GM21360 (cell line): ENCODE results near the gene NHSL1.
A peak's percentile ranks its signal among the peaks of the same experiment; 100 is the strongest.

Experiments
- ATAC-seq: cut with Tn5 transposase; IDR thresholded peaks from one replicate; pipeline ENCODE4 v1.9.1; 2021; ENCODE audit warnings: mild to moderate bottlenecking, moderate library complexity; ENCODE audit not compliant: unreplicated experiment

NHSL1 gene

DNA sequence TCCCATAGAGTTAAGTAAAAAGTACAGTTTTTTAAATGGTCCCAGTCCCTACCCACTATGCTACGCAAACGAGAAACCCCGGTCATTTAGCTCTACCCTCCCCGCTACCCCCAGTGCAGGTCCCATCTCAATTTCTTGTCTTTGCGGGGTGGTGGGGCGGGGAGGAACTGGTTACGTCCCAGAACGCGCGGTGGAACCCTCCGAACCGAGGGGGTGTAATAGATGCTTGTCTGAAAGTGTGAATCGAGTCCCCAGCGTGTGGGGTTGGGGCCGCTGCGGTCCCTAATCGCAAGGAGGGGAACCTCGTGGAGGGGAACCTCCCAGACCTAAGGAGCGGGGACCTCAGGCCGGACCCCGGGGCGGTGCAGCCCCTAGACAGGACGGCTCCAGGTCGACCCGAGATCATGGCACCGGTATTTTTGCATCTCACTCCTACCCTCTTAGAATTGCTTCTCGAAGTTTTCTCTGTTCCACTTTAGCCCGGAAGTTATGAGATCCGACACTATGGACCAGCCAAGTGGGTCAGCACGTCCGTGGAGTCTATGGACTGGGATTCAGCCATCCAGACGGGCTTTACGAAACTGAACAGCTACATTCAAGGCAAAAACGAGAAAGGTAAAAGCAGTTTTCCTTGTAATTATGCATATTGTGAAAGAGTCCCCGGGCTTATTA is 94.5 kb downstream of the NHSL1 start:
- ATAC-seq, result no peak

DNA sequence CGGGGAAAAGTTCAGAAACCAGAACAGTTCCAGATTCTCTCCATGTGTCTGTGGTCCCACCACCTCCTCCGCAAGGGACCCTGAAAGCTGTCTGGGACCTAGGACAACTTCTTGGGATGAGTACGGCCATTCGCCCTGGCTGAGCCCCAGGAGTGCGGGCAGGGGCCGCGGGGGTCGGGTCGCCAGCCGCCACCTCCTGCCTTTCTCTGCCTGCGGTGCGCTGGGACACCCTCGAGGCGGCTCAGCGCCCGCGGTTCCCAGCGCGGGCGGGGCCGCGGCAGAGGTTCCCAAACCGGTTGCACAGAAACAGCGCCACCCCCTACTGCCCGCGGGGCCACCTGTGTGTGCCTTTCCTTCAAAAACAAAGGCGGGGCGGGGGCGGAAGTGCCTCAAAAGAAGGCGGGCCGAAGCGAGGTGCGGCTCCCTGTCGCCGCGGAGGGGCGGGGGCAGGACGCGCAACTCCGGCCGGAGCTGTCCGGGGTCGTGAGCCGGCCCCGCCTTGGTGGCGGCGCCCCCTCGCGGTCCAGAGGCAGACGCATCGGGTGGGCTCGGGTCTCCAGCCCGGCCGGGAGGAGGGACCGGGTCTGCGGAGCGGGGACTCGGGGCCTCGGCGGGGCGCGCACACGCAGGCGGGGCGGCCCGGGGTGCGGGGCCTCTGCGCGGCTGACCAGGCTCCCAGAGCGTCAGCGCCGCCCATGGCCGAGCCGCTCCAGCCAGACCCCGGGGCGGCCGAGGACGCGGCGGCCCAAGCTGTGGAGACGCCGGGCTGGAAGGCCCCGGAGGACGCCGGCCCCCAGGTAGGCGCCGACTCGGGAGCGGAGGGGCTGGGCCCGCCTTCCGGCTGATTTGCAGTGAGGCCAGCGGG is 95.3 kb downstream of the NHSL1 start, which contains the start of gene HEBP2:
Gene HEBP2, plus strand, starts transcription at position 423 of the 865 bp plus-strand sequence. Its CDS starts 273 bp downstream, at position 696.
- ATAC-seq, result peak; percentile 92

DNA sequence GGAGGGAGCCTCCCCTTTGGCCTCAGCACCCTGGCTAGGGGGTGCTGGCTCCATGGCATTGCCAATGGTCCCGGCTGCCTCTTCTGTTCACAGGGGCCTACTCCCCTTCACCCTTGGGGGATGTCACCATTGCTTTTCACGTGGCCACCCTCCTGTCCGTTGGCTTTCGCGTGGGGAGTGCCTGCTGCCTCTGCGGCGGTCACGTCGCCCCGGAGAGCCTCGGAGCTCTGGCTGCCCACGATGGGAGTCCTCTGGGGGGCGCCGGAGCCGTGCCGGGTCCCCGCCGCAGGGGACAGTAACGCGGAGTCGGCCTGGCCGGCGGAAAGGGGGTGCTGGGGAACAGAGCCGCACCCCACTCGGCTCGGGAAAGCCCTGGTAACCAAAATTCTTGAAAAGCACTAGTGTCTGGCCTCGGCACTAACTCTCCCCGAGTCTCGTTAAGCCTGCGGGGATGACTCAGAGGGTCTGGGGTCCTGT is 95.9 kb downstream of the NHSL1 start:
- peak; percentile 14 for ATAC-seq

DNA sequence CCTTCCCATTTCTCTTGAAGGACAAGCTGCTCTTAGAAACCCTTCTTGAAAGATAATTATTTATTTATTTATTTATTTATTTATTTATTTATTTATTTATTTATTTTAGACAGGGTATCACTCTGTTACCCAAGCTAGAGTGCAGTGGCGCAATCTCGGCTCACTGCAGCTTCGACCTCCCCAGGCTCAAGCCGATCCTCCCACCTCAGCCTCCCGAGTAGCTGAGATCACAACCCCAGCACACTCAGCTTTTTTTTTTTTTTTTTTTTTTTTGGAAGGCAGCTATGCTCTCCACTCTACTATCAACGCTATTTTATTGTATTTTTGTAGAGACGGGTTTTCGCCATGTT is 96.5 kb downstream of the NHSL1 start:
- ATAC-seq, result no peak

DNA sequence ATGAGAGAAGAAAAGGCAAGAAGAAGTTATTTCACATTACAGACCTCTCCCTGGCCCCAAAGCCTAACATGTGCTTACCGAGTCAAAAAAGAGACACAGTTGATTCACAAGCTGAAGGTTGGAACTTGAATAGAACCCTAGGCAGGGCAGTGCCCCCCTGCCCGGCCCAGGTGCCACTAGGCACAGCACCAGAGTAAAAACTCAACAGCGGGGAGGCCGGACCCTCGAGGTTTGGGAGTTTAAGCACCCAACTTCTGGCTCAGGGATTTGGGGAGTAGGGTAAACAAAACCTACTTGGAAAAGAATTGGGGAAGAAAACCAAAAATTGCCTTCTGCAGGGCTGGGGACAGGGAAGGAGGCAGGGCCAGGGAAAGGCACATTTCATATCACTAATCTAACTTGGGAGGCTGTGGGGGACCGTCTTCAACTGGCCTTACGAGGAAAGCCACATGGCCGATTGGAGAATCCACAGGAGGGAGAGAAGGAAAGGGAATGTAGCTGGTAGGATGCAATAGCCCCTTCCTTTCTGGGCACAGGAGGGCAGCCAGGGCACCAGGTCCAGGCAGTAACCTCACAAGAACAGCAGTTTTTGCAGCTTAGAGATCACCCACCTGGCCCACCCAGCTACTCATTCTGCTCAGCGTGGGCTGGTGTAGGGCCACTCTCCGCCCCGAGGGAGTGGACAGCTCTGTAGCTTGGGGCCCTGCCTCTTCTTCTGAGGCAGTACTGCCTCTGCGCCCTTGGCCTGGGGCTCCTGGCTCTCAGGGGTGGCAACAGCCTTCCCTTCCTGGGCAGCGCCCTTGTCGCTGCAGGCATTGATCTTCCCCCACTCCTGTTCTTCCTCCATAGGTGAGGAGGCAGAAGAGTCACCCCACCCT is 97.1 kb downstream of the NHSL1 start:
- ATAC-seq, result no peak

DNA sequence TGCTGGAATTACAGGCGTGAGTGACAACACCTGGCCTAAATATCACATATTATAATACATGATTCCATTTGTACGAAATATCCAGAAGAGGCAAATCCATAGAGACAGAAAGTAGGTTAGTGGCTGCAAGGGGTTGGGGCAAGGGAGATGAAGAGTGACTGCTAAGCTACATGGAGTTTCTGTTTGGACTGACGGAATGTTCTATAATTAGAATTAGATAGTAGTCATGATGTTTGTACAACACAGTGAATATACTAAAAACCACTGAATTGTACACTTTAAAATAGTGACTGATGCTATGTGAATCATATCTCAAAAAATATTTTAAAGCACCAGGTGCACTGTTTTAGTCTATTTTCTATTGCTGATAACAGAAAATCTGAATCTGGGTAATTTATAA is 99.0 kb downstream of the NHSL1 start:
- ATAC-seq, result no peak

DNA sequence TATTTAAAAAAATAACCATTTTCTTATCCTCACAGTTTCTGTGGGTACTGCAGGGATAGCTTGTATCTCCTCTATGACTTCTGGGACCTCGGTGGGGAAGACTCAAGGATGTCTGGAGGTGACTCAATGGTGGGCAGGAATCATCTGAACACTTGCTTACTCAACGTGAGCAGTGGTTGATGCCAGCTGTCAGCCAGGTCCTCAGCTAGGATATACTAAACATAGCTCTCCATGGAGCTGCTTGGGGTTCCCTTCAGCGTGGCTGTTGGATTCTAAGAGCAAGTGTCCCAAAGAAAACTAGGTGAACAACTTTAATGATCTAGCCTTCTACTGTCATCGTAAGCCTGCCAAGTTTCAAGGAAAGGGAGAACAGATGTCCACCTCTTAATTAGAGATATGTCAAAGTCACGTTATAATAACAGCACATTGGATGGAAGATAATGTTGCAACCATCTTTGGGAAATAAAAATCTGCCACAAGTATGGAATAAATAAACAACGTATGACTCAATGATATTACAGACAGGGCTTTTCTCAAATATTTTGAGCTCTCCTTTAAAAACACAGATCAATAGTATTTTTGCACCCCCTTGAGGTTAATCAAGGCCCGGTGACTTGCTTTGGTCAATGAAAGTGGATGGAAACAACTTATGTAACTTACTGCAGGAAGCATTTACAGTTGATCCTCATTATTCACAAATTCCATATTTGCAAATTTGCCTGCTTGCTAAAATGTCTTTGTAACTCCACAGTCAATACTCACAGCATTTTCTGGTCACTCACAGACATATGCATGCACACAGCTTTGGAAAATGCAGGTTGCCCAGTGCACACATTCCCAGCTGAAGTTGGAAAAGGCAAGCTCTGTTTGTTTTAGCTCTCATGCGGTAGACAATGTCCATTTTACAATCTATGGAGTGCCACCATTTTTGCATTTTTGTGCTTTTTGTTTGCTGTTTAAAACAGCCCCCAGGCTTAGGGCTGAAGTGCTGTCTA is 101.9 kb downstream of the NHSL1 start:
- ATAC-seq, result no peak

DNA sequence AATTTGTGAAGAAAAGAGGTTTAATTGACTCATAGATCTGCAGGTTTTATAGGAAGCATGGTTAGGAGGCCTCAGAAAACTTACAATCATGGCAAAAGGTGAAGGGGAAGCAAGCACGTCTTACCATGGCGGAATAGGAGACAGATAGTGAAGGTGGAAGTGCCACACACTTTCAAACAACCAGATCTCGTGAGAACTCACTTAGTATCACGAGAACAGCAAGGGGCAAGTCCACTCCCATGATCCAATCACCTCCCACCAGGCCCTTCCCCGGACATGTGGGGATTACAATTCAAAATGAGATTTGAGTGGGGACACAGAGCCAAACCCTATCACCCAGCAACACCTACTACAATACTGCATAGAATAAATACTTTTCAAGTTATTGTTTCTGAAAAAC is 102.6 kb downstream of the NHSL1 start:
- ATAC-seq, result no peak

DNA sequence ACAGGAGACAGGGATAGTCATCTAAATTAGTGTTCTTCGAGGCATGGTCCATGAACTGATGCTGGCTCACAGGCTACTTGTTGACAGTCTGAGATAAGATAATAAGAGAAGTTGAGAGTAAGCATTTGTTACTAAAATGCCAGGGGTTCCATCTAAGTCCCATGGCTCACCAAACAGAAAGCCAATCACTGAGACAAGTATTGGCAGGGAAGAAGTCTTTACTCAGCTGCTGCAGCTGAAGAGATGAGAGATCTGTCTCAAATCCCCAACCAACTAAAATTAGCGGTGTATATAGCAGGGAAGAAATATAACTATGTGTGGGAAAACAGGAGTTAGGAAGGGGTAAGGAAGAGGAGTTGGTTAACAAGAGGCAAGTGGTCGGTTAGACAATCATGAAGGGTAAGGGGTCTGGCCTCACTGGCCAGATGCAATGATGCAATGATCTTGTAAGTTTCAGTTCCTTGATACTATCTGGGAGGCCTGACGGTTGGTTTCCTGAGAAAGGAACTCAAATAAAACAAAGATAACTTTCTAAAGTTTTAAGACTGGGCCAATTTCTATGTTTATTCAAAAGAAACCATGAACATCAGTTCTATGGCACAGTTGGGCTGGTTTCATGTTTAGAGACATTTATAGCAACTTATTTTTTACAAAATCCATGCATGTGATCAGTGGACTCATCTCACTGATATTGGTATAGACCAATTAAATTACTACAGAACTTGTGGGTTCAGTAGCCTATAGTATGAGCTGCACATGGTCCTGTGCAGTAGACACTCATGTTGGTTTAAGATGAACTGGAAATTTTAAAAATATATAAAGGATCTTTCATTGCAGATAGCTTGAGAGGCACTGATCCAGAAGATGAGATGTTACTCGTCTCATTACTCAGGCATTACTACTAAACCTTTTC is 105.2 kb downstream of the NHSL1 start:
- peak; percentile 58 for ATAC-seq

DNA sequence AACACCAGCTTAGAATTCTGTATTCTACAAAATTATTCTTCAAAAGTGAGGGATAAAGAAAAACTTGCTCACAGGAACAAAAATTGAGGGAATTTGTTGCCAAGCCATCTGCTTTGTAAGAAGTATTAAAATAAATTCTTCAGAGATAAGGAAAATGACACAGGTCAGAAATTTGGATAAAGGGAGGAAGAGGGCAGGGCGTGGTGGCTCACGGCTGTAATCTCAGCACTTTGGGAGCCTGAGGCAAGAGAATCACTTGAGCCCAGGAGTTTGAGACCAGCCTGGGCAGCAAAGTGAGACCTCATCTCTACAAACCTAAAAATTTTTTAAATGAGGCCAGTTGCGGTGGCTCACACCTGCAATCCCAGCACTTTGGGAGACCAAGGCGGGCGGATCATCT is 109.7 kb downstream of the NHSL1 start:
- ATAC-seq, result no peak

DNA sequence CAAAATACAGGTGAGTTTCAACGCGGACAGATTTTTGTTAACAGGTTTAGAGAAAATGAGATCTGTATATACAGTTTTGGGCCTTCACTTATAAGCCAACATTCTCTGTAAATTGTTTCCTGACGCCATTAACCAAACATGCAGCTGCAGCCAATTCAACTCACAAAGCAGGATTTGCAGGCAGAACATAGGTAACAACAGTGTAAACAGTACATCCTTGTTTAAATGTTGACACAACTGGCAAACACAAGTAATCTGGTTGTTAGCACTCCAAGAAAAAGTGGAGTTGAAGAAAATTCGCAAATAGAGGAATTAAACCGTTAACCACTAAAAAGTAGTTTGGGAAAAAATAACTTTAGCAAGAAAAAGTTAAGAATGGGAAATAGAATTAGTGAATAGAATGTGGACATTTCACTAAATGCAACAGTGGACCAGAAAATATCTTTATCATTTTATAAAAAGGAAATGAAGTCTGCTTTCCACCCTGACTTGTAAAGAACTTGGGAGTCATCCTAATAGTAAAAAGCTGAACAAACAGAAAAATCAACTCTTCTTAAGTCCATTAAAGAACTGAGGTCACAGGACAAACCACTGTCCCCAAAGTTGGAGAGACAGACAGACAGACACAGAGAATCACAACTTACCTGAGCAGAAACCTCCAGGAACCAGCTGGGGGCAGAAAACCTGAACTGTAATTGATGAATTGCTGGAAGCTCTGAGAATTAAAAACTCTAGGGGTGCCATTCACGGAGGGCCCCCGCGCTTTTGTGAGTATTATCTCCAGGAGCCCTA is 111.5 kb downstream of the NHSL1 start:
- no peak for ATAC-seq

DNA sequence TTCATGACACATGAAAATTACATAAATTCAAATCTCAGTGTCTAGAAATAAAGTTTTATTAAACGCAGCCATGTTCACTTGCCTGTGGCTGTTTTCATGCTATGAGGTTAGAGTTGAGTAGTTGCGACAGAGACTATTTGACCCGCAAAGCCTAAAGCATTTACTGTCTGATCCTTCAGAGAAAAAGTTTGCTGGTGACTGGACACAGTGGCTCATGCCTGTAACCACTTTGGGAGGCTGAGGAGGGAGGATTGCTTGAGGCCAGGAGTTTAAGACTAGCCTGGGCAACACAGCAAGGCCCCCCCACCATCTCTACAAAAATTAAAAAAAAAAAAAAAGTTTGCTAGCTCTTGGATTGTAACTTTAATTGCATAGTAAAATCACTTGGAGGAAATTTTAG is 112.4 kb downstream of the NHSL1 start:
- no peak for ATAC-seq

DNA sequence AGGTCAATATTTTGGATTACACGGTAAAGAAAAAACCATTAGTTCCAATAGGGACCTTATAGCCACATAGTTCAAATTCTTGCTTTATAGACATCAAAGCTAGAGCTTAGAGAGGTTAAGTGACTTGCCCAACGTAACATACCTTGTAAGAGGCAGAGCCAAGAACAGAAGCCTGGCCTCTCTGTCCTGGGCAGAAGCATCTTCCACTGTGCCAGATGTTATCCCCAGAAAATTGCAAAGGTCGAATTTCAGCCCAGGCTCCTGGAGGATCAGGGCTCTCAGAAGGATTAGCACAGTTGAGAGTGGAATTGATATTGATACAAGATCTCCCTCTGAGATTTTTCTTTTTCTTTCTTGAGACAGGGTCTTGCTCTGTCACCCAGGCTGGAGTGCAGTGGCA is 115.5 kb downstream of the NHSL1 start:
- ATAC-seq, result no peak

DNA sequence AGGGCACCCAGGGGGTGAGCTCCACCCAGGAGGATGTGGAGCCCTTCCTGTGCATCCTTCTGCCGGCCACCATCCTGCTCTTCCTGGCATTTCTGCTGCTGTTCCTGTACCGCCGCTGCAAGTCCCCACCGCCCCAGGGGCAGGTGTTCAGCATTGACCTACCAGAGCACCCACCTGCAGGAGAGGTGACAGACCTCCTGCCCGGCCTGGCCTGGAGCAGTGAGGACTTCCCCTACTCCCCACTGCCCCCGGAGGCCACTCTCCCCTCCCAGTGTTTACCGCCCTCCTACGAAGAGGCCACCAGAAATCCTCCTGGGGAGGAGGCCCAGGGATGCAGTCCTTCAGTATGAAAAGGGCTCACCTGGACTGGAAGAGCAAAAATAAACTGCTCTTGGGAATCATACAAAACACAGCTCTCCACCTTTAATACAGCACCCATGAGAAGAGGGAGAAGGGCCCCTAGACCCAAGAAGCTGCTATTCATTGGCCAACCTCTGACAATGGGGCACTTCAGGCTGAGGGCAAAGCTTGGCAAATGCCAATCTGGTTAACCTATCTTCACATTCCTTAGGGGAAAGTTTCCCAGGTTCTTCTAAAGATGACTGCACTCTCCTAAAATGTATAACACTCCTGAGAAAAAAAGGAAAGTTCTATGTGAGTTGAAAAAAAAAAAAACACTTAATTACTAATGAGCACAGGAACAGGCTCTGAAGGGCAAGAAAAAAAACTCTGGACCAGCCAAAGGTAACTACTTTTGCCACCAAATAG is 116.6 kb downstream of the NHSL1 start:
- no peak for ATAC-seq

DNA sequence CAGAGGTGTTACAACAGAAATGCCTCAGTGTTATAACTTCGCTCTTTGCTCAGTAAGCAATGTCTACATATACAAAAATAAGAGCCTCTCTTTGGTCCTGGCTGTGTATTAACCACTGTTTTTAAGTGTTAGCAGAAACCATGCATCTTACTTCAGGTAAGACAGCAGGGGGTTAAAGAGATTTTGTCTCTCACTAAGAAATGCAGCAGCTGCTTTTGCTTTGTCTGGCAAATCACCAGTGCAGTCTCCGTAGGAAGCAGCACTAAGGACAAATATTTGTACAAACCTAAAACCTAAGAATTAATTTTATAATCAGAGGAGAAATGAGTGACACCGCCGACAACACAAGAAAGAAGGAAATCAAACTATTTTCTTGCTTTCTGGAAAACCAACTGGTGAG is 120.8 kb downstream of the NHSL1 start:
- ATAC-seq, result no peak

DNA sequence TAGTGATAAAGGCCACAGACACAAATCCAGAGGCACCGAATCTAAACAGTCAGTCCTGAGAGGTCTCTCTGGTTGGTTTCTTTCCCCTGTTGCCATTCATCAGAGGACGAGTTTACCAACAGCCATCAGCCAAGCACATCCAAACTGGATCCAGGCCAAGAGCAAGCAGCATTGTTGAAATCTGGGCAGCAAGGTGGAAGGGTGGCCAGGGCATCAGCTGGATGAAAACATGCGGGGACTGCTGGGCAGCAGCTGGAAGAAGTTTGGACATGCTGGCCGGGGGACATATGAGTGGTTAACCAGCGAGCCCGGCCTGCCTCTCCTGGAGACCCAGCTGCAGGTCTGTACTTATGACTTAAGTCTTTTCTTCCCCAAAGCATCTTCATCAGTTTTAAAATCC is 121.5 kb downstream of the NHSL1 start, which contains the start of gene SMIM28:
Gene SMIM28, plus strand, starts transcription at position 62 of the 400 bp plus-strand sequence. Its CDS starts 168 bp downstream, at position 230.
- ATAC-seq, result no peak

DNA sequence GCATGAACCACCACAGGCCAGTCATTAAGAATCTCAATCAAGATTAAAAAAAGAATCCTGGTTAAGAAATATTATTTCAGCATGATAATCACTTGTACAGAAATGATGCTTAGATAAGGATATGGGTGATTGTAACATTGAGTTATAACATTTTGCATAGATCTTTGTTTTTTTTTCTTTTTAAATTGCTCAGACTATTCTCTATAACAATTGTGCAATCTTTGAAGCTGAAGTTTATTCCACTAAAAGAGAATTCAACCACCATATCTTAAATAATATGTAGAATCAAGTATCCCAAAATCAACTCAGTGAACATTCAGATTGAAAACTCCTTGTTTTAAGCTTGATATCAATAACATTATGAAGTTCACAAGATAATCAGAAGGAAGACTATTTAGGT is 122.3 kb downstream of the NHSL1 start:
- ATAC-seq, result no peak
